Adrenal gland (tissue), 5 donors: ENCODE data around the gene CFAP99.

ENCODE experiments used
- CTCF ChIP-seq, 6 experiments: fragments of 450-650 bp in 4 of 6; fragments of 200-600 bp in 2 of 6; sonication (generic) in 1 of 6; IDR thresholded peaks; 1 replicate in 5 of 6; 2 replicates in 1 of 6; pipeline versions ENCODE4 v1.5.1 to v1.8.0; 2016 to 2021; ENCODE audit warnings: antibody characterized with exemption in 6 of 6, mild to moderate bottlenecking in 2 of 6, moderate library complexity in 1 of 6
- POLR2A ChIP-seq, 2 donors: fragments of 450-650 bp; IDR thresholded peaks; one replicate each; pipeline ENCODE4 v1.6.1; 2017; ENCODE audit warnings: antibody characterized with exemption in 2 of 2, mild to moderate bottlenecking in 2 of 2, moderate library complexity in 1 of 2
- donor health status: DM: no; HTN: no; CAD: no.

DNA sequence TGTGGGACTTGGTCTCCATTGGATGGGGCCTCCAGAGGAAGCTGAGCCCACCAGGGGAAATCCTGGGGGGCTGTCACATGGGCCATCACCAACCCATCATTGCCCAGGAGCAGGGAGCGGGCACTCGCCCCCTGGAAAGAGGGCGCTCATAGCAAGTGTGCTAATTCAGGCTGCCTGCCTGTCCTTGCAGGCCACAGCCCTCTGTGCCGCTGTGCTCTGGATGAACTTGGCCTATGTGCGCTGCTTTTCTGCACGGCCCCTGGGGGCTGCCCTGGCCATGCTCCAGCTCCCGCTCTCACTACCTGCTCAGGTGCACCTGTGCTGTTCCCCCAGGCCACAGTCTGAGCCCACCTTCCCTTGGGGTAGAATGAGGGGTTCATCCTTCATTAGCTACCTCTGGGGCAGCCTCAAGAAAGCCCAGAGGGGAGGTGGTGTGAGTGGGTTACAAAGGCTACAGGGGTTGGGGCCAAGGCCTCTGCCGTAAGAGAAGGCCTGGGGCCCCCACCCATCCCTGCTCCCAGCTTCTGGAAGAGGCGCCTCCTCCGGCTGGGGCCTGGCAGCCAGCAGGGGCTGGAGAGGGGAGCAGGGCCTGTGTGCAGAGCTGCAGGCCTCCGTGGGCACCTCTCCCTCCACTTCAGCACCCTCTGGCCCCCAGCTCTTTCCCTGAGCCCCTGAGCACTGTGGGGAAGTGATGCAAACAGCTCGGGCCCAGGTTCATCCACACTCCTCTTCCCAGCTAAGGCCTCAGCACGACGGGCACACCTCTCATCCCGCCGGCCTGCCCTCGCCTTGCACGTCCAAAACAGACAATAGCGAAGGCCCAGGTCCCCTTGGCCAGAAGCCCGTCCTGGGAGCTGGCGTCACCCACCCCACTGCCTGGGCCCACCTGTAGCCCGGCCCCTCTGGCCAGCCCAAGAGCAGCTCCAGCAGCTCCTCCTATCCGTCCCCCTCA, 8.9 kb downstream of the CFAP99 start:
- TF ChIP-seq CTCF (IDR thresholded peaks at IDR 0.05) (no peak), POLR2A (IDR thresholded peaks at IDR 0.05) (no peak)
